ENCODE measurements around the gene RSPH1. TPM values are rescaled to one million over a fixed set of nuclear protein-coding genes. Genes with fewer than 3 reads are reported as not detected.

The RSPH1 gene
- total and polyA plus RNA-seq, 2 of the 4 experiments (the other 2 are of a cell fraction), result not detected

DNA sequence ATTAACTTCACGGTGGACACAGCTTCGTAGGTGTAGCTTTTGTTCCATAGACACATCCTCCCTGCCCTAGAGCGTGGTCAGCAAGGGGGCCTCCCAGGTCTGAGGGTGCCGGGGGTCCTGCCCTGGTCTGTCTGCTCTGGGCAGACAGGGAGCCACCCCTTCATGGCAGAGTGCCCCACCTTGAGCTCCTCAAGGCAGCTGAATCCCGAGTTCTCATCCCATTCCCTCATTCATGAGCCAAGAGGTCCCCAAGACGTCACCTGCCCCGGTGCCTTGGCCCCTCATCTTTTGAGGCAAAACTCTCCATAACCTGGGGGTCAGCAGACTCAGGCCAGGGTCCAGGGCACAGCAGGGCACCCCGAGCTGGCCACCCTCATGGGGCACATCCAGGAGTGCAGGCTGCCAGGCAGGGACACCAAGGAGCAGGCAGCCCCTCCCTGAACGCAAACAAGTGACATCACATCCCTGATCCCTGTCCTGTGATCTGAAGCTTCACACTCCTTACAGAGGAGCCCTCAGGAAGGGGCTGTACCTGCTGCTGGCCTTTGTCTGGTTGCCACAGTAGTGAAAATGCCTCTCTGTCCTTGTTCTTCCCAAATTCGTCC is 69.0 kb downstream of the RSPH1 start:
- no TSS peak for BruUV-seq (replicated peaks)
- Histone ChIP-seq H3K18ac (ENCODE audit: low read depth, low read length) (no peak overlapping the region), H2BK5ac (ENCODE audit: low read depth, low read length, poor library complexity, severe bottlenecking) (no peak overlapping the region), H3K4me2 (ENCODE audit: low read depth, low read length) (no peak overlapping the region), H3K9me1 (ENCODE audit: insufficient read depth, low read length) (no peaks in the 10 kb centered on the region), H4K20me1 (ENCODE audit: insufficient read depth, low read length) (no peaks in the 10 kb centered on the region), H4K5ac (ENCODE audit: low read depth, low read length) (no peak overlapping the region), H3K9ac (ENCODE audit: low read depth, low read length) (no peak overlapping the region), H2AK5ac (ENCODE audit: low read depth, low read length) (no peak overlapping the region), H4K91ac (ENCODE audit: insufficient read depth, low read depth, low read length) (no peak overlapping the region), H3K9me3 (ENCODE audit: control insufficient read depth, insufficient read depth, low read length) (no peaks in the 10 kb centered on the region; the same call in 1 of the 2 replicates), H4K8ac (ENCODE audit: low read depth in 2 of 2, low read length in 2 of 2) (no peak overlapping the region), H2AFZ (replicated peaks; ENCODE audit: low read length, poor library complexity) (no peak overlapping the region), H3K27me3 (ENCODE audit: control insufficient read depth, insufficient read depth, low read length) (peaks cover 12% of the 10 kb centered on the region), H3K56ac (ENCODE audit: extremely low read depth, insufficient read depth, low read length) (no peak overlapping the region), H2BK15ac (ENCODE audit: low read depth, low read length) (no peak overlapping the region), H2AK9ac (replicated peaks; ENCODE audit: low read depth, low read length, poor library complexity) (no peak overlapping the region), H3K36me3 (ENCODE audit: control insufficient read depth, insufficient read depth, low read length) (no peaks in the 10 kb centered on the region), H3K4me1 (ENCODE audit: control insufficient read depth, insufficient read depth, low read length) (no peaks in the 10 kb centered on the region), H3K79me1 (ENCODE audit: low read depth in 1 of 2, low read length in 2 of 2) (no peaks in the 10 kb centered on the region), H3K27ac (ENCODE audit: insufficient read depth, low read length) (no peak overlapping the region), H2BK20ac (ENCODE audit: low read depth, low read length) (no peak overlapping the region), H3K23ac (ENCODE audit: low read depth, low read length) (no peak overlapping the region), H3K4ac (ENCODE audit: low read depth, low read length) (no peak overlapping the region), H3K14ac (replicated peaks; ENCODE audit: low read depth, low read length) (no peak overlapping the region), H2BK120ac (ENCODE audit: low read depth, low read length) (no peak overlapping the region), H3K4me3 (ENCODE audit: insufficient read depth, low read depth, low read length) (no peak overlapping the region)
- in situ Hi-C loops (cut with MboI; ENCODE audit: low sequenced_read_pairs) (no loop called here), intact Hi-C loops (cut with micrococcal nuclease) (no loop called here), dilution Hi-C loops (cut with HindIII; ENCODE audit: low sequenced_read_pairs, unreplicated experiment) (no loop called here)
- WGBS, 2 experiments (ENCODE audit: extremely low coverage in 2 of 2, insufficient read length in 1 of 2), result 62% methylated on average over 2 of the region's 10 CpGs; no CpG with 5 or more reads in 1 of the 2 experiments
- CTCF ChIA-PET, result no interaction called here
- no peak for ATAC-seq (ENCODE audit: low read depth)
- TF ChIP-seq MXI1 (IDR thresholded peaks at IDR 0.05; ENCODE audit: borderline replicate concordance, low read depth, low read length), result no peak
- no peak for TF ChIP-seq MAZ (IDR thresholded peaks at IDR 0.05; ENCODE audit: borderline replicate concordance, low read depth, low read length)
- TF ChIP-seq, protein P1, sequence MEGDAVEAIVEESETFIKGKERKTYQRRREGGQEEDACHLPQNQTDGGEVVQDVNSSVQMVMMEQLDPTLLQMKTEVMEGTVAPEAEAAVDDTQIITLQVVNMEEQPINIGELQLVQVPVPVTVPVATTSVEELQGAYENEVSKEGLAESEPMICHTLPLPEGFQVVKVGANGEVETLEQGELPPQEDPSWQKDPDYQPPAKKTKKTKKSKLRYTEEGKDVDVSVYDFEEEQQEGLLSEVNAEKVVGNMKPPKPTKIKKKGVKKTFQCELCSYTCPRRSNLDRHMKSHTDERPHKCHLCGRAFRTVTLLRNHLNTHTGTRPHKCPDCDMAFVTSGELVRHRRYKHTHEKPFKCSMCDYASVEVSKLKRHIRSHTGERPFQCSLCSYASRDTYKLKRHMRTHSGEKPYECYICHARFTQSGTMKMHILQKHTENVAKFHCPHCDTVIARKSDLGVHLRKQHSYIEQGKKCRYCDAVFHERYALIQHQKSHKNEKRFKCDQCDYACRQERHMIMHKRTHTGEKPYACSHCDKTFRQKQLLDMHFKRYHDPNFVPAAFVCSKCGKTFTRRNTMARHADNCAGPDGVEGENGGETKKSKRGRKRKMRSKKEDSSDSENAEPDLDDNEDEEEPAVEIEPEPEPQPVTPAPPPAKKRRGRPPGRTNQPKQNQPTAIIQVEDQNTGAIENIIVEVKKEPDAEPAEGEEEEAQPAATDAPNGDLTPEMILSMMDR (conservative IDR thresholded peaks at IDR 0.05; ENCODE audit: low read depth, low read length), result no peak
- no peak for TF ChIP-seq CHD1 (IDR thresholded peaks at IDR 0.05; ENCODE audit: low read depth, low read length)
- TF ChIP-seq, protein P2, sequence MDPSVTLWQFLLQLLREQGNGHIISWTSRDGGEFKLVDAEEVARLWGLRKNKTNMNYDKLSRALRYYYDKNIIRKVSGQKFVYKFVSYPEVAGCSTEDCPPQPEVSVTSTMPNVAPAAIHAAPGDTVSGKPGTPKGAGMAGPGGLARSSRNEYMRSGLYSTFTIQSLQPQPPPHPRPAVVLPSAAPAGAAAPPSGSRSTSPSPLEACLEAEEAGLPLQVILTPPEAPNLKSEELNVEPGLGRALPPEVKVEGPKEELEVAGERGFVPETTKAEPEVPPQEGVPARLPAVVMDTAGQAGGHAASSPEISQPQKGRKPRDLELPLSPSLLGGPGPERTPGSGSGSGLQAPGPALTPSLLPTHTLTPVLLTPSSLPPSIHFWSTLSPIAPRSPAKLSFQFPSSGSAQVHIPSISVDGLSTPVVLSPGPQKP (IDR thresholded peaks at IDR 0.05; ENCODE audit: borderline replicate concordance, low read depth, low read length), result no peak
- TF ChIP-seq NFE2L2 (IDR thresholded peaks at IDR 0.05; ENCODE audit: low read depth, low read length), result no peak
- no peak for TF ChIP-seq CEBPB (IDR thresholded peaks at IDR 0.05; ENCODE audit: low read depth, low read length)
- no peak for TF ChIP-seq RCOR1 (IDR thresholded peaks at IDR 0.05; ENCODE audit: insufficient replicate concordance, low read length)
- TF ChIP-seq, protein P3, sequence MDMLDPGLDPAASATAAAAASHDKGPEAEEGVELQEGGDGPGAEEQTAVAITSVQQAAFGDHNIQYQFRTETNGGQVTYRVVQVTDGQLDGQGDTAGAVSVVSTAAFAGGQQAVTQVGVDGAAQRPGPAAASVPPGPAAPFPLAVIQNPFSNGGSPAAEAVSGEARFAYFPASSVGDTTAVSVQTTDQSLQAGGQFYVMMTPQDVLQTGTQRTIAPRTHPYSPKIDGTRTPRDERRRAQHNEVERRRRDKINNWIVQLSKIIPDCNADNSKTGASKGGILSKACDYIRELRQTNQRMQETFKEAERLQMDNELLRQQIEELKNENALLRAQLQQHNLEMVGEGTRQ (IDR thresholded peaks at IDR 0.05; ENCODE audit: low read depth, low read length), result no peak
- no peak for TF ChIP-seq MAFK (IDR thresholded peaks at IDR 0.05; ENCODE audit: low read depth, low read length)
- no peak for TF ChIP-seq FOS (IDR thresholded peaks at IDR 0.05; ENCODE audit: low read depth, low read length)
- no peak for TF ChIP-seq SMC3 (IDR thresholded peaks at IDR 0.05; ENCODE audit: low read depth, low read length)
- TF ChIP-seq BHLHE40 (IDR thresholded peaks at IDR 0.05; ENCODE audit: low read depth, low read length), result no peak
- TF ChIP-seq POLR2A (IDR thresholded peaks at IDR 0.05; ENCODE audit: low read depth, low read length), result no peak
- TF ChIP-seq RFX5 (IDR thresholded peaks at IDR 0.05; ENCODE audit: low read depth, low read length), result no peak
- TF ChIP-seq RAD21 (IDR thresholded peaks at IDR 0.05; ENCODE audit: low read length), result no peak
- POLR2A ChIA-PET (ENCODE audit: unreplicated experiment), result no interaction called here
- no peak for DNase-seq

All from IMR-90 (cell line).